HG03196 (cell line): Measurements from ENCODE around the gene TBXA2R.

Experiments
- ATAC-seq: cut with Tn5 transposase; IDR thresholded peaks from one replicate; pipeline ENCODE4 v1.9.1; 2021; ENCODE audit not compliant: unreplicated experiment

The TBXA2R gene

DNA sequence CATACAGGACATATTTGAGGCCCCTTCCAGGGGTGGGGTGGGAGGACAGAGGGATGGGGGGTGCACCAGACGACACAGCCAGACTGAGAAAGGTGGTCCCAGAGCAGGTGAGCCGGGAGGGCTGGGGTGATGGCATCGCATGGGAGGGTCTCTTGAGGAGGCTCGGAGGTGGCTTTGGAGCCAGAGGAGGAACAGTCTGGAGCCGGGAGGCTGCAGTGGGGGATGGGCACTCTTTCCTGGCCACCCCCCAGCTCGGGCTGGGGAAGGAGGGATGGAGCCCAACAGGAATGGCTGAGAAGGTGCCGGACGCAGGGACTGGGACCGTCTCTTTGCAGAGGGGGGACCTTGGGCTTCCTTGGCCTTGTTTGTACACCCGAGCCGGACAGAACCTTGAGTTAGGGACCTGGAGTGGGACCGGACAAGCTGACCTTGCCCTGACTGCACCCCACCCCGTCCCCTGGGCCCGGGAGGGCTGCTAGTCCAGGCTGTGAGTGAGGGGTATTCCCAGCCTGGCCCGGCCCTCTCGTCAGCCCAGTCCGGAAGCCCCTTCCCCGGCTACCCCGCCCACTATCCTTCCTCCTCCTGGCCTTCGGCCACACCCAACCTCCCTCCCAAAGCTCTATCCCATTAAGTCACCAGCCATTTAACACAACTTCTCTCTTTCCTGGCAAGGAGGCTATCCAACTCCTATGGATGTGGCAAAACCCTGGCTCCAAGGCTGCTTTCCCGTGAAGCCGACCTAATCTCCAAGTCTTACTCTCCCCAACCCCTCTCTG, 816 bp upstream of the TBXA2R start:
- ATAC-seq = no peak

DNA sequence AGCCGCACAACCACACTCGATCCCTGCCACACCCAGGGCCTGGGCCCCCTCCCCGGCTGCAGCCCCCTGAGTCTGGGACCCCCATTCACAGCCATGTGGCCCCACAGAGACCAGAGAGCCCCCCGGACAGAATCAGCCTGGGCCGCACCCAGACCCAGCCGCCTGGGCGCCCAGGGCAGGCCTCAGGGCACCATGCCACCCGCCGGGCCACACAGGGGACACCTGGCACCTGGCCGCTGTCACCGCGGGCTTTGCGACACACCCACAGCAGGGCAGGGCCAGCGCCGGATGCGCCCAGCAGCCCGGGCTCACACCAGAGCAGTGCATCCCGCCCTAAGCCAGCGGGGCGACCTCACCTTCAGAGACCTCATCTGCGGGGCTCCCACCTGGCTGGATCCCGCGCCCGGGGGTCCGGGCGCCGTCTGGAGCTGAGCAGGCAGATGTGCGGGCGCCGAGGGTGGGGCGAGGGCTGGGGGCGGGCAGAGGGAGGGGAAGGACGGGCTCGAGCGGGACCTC, 443 bp downstream of the TBXA2R start:
- ATAC-seq = no peak

DNA sequence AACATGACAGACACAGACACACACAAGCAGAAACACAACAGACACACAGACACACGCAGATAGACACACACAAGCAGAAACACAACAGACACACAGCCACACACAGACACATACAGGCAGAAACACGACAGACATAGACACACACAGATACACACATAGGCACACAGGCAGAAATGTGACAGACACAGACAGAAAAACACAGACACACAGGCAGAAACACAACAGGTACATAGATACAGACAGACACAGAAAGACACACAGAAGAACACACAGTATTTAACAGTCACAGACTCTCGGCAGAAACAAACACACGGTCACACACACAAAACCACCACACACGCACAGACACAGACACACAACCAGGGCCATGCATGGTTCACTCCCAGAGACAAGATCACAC, 905 bp downstream of the TBXA2R start:
- ATAC-seq = no peak

DNA sequence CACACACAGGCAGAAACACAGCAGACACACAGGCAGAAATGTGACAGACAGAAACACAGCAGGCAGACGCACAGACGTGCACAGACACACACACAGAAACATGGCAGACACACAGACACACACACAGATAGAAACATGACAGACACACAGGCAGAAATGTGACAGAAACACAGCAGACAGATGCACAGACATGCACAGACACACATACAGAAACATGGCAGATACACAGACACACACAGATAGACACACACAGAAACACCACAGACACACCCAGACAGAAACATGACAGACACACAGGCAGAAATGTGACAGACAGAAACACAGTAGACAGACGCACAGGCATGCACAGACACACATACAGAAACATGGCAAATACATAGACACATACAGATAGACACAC, 1.3 kb downstream of the TBXA2R start:
- ATAC-seq = no peak

DNA sequence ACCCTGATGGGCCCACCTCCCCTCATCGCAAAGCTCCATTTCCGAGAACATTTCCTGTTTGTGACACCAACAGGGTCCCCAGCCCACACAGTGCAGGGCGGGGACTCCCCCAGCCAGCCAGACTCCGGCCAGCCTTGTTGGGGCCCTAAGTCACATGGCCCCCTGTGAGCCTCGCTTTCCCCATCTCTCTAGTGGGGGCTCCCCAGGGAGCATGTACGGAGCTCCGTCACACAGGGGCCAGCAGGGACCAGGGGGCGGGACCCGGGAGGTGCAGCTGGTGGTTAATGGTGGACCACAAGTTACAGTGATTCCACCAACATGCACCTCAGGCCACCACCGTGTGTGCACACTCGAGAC, 1.7 kb downstream of the TBXA2R start:
- ATAC-seq = no peak

DNA sequence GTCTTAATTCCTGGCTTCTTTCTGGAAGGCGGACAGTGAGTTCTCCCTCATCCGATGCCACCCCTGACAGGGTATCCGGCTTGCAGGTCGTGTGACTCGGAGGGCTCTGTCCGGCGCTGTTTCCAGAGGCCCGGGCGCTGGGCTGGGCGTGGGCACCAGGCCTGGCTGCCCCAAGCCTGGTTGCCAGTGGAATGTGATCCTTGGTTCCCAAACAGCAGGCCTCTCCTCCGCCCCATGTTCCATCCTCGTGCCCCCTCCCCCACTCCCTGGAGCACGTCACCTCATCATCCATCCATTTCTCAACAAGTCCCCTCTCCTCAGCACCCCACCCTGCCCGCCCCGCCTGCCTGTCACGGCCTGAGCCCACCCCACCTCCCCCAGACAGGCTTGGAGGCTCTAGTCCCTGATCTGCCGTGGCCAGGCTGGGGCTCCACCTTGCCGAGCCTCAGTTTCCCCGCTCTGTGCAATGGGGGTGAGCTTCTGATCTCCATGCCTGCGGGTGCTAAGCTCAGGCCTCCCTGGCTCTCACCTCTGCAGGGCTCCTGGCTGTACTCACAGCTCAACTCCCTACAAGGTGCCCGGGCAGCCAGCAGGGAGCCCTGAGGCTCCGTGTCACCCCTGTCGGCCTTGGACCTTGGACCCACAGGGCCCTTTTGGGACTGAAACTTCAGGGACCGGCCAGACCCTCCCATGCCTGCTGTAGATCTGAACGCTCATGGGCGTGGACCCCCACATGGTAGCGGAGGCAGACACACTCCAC, 2.3 kb downstream of the TBXA2R start:
- ATAC-seq = no peak

DNA sequence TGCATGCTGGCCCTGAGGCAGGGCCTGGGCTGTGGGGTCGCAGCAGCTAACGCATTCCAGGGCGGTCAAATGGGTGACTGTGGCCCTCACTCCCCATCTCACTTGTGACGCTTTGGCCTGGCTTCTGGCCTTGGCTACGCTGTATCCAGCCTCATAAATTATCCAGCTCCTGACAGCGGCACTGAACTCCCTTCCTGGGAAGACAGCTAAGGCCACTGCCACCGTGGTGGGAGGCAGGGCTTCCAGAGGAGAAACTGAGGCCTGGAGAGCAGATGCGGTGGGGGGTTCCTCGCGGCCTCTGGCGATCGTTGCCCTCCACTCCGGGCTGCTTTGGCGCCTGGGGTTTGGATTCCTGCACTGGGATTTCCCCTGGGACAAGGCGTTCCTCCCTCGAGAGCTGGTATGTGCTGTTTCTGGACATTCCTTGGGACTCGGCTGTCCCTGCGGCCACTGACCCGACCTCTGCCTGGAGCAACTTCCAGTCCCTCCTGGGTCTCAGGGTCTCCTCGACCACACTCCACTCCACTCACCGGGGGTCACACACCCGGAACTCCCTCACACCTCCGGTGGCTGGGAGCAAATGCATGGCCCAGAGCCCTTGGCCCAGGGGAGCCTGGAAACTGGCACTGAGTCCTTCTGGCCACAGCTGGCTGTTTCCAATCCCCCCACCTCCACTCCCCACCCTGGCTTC, 3.4 kb downstream of the TBXA2R start:
- no peak for ATAC-seq

DNA sequence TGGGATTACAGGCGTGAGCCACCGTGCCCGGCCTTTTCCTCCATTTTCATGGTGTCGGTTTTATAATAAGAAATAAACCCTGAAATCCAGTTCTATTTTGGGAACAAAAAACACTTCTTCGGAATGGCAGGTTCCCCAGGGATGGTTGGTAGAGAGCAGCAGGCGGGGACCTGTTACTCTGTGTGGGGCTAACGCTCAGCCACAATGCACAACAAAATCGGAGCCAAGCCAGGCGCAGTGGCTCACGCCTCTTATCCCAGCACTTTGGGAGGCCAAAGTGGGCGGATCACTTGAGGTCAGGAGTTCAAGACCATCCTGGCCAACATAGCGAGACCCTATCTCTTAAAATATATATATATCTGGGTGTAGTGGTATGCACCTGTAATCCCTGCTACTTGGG, 5.7 kb downstream of the TBXA2R start:
- ATAC-seq = no peak

DNA sequence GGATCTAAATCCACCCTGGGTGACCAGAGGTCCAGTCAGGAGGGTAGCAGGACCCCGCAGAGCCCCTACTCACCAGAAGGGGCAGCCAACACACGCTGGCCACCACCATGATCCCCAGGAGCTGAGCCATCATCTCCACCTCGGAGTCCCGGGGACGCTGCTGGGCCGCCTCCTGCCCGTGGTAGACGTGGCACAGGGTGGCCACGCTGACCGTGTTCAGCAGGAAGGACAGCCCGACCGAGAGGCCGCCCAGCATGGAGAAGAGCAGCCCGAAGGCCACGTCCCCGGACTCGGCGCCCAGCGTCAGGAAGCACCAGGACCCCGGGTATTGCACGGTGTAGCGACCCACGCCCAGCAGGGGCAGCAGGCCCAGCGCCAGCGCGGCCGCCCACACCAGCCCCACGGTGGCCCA, 6.9 kb downstream of the TBXA2R start:
- ATAC-seq = no peak

DNA sequence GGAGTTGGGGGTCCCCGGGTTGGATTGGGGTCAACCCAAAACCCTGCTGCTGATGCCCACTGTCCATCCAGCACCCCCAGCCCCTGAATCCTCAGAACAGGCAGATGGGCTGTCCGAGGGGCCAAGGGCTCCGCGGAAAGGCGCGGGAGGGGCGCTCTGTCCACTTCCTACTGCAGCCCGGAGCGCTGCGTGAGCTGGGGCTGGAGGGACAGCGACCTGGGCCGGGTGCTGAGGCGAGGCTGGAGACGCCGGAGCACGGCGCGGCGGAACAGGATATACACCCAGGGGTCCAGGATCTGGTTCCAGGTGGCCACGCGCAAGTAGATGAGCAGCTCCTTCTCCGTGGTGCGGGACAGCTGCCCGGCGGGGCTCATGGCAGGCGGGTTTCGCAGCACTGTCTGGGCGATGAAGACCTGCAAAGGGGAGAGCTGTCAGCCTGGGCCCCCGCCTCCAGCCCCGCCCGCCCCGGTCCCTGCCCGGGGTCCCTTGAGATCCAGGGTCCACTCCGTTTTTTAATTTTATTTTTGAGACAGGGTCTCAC, 11.1 kb downstream of the TBXA2R start:
- no peak for ATAC-seq

DNA sequence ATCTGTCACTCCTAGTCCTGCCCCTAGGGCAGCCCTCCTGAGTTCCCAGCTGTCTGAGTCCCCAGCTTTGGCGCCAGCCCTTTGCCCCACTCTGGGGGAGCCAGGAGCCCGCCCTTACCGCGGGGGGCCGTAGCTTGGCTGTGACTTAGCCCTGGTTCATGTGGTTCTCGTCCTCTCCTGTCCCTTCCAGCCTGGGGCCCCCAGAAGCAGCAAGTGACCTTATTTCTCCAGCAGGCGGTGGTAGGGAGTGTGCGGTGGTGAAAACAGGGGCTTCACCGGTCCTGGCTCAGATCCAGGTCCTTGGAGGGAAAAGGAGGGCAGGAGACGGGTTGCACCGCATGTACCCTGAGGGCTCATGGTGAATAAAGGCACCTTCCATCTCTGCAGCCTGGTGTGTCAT, 13.5 kb downstream of the TBXA2R start:
- no peak for ATAC-seq

DNA sequence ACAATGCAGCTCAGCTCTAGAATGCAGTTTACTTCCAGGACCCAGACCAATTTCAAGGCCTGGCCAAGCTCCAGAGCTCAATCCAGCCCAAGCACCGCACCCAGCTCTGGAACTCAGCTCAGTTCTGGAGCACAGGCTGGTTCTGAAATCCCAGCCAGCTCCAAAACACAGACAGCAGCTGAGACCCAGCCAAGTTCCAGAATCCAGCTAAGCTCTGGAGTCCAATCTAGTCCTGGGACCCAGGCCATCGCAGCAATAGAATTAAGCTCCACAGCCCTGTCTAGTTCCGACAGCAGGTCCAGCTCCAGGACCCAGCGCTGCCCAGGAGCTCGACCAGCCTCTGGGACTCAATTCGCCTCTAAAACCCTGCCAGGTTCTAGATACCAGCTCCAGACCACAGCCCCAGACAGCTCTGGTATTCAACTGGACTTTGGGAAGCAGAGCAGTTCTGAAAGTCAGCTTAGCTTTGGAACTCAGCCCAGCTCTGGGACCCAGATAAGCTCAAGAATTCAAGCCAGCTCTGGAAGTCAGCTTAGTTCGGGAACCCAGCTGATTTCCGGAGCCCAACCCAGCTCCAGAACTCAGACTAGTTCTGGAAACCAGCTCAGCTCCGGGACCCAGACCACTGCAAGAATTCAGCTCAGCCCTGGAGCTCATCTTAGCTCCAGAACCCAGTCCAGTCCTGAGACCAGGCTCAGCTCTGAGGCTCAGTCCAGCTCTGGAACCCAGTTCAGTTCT, 14.6 kb downstream of the TBXA2R start:
- ATAC-seq = no peak

DNA sequence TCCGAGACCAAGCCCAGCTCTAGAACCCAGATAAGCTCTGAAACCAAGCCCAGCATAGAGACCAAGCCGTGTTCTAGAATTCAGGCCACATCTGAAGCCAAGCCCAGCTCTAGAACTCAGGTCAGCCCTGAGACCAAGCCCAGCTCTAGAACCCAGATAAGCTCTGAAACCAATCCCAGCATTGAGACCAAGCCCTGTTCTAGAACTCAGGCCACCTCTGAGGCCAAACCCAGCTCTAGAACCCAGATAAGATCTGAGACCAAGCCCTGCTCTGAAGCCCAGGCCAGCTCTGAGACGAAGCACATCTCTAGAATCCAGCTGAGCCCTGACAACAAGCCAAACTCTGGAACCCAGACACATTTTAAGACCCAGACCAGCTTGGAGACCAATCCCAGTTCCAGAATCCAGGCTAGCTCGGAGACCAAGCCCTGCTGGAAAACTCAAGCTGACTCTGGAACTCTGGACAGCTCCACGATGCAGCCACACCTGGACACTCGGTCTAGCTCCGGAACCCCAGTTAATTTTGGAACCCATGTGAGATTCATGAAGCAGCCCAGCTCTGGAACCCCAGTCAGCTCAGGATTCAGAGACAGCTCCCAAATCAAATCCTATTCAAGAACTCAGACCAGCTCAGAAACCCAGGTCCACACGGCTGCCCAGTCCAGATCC, 15.6 kb downstream of the TBXA2R start:
- ATAC-seq = no peak

DNA sequence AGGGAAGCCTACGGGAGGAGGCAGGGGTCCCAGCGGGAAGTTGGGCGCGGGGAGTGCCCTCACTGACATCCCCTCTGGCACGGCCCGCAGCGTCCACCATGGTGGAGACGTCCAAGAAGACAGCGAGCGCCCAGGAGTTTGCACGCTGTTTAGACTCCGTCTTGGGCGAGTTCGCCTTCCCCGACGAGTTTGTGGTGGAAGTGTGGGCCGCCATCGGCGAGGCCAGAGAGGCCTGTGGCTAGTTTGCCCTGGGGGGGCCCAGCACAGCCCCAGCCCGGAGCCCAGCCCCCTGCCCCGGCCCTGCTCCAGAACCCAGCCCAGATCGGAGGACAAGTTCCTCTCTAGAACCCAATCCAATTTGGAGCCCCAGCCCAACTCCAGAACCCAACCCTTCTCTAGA, 16.7 kb downstream of the TBXA2R start:
- no peak for ATAC-seq

DNA sequence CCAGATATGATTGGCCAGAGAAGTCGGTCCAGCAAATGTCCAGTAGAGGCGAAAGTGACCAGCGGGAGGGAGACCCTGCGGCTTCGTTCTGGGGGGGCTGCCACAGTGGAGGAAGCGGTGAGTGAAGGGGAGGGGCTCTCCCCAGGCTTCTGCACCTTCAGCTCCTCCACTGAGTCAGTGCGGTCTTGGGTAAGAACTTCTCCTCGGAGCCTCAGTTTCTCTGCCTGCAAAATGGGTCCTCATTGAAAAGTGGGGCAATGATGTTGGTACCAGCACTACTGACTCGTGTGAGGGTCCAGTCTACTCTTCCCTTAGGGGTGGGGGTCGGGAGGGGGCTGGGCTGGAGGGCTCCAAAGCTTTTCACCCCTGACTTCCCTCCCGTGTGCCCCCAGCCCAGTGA, 17.2 kb downstream of the TBXA2R start:
- no peak for ATAC-seq

DNA sequence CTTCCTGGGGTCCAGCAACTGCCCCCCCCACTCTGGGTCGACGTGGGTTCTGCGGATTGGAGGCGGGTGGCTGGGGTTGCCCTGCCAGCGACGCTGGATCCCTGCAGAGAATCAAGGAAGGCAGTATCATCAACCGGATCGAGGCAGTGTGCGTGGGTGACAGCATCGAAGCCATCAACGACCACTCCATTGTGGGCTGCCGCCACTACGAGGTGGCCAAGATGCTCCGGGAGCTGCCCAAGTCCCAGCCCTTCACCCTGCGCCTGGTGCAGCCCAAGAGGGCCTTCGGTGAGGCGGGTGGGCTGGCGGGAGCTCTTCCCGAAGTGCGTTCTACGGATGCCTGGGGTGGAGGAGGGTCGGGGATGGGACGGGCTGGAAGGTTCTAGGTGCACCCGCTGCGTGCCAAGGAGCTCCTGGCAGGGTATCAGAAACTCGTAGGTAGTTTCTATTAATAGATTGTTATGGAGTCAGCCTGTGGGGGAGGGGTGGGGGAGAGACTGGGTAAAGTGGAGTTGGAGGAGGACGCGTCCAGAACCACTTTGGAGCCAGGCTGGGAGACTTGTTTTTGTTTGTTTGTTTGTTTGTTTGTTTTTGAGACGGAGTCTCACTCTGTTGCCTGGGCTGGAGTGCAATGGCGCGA, 19.8 kb downstream of the TBXA2R start:
- no peak for ATAC-seq

DNA sequence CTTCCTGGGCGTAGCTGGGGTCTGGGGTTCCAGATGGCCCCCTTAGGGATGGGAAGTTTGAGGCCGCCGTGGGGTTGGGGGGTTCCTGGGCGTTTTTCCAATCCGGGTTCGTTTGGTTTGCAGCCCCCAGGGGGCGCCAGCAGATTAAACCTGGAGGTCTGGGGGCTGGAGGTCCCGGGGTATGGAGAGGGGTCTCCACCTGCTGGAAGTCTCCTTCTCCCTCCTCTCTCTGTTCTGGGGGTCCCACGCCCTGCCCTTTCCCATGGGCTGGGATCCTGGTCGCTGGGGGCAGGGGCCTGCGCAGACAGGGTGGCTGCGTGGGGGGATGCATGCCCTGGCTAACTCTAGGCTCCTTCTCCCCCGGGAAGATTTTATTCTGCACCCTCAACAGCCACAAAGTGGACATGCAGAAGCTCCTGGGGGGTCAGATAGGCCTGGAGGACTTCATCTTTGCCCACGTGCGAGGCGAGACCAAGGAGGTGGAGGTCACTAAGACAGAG, 20.5 kb downstream of the TBXA2R start:
- no peak for ATAC-seq

DNA sequence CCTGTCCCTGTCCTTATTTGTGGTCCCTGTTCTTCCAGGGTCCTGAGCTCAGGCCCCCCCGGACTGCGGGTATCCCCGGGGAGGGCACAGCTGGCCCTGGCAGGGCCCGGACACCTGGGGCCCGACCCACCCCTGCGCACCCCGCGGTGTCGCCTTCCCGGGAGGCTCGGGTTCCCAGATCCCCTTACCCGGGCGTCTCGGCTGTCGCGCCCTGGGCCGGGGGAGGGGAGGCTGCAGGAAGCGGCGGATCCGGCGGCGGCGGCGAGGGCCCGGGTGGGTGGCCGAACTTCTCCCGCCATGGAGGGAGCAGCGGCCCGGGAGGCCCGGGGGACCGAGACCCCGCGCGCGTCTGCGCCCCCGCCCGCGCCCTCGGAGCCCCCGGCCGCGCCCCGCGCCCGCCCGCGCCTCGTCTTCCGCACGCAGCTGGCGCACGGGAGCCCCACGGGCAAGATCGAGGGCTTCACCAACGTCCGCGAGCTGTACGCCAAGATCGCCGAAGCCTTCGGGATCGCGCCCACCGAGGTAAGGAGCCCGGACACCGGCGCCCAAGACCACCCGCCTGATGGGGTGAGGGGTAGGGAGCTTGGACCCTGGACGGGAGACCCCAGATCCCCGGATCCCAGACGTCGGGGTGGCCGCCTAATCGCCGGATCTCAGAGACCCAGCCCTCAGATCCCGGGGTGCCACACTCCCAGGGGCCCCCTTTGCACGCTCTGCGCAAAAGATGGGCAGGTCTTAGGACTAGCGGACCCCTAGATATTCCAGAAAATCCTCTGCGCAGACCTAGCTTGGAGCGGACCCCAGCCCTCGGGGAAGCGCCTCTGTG, 21.2 kb downstream of the TBXA2R start, which contains the start of gene GIPC3:
TSS of gene GIPC3 (plus strand) at position 178 of the 826 bp plus-strand sequence. CDS start at position 298, 120 bp downstream.
- ATAC-seq = no peak
